ENCODE data around the gene CORO6.

- TF ChIP-seq, protein P1, sequence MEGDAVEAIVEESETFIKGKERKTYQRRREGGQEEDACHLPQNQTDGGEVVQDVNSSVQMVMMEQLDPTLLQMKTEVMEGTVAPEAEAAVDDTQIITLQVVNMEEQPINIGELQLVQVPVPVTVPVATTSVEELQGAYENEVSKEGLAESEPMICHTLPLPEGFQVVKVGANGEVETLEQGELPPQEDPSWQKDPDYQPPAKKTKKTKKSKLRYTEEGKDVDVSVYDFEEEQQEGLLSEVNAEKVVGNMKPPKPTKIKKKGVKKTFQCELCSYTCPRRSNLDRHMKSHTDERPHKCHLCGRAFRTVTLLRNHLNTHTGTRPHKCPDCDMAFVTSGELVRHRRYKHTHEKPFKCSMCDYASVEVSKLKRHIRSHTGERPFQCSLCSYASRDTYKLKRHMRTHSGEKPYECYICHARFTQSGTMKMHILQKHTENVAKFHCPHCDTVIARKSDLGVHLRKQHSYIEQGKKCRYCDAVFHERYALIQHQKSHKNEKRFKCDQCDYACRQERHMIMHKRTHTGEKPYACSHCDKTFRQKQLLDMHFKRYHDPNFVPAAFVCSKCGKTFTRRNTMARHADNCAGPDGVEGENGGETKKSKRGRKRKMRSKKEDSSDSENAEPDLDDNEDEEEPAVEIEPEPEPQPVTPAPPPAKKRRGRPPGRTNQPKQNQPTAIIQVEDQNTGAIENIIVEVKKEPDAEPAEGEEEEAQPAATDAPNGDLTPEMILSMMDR (conservative IDR thresholded peaks at IDR 0.05), result no peak
- no peak for TF ChIP-seq EZH2 (IDR thresholded peaks at IDR 0.05; ENCODE audit: low read depth)
These were observed 36.4 kb upstream of the CORO6 start for GRCh38 chr17:29659155-29659554.
